Neural cell (in vitro differentiated cells): ENCODE results near the gene SH3TC1.

Experiments used
- EP300 ChIP-seq: fragments of 450-650 bp; conservative IDR thresholded peaks from 2 replicates; pipeline ENCODE4 v1.6.1; 2014; ENCODE audit warnings: antibody characterized with exemption, mild to moderate bottlenecking, moderate library complexity; ENCODE audit not compliant: poor library complexity, severe bottlenecking
- EZH2 ChIP-seq: fragments of 200-600, 300-800 bp; shearing (Covaris generic), sonication (generic); IDR thresholded peaks from 2 replicates; pipeline ENCODE4 v1.6.1; 2014; ENCODE audit warnings: antibody characterized with exemption, low read length, borderline replicate concordance, mild to moderate bottlenecking; ENCODE audit not compliant: insufficient read depth, poor library complexity, severe bottlenecking
- POLR2AphosphoS5 ChIP-seq: IDR thresholded peaks from 2 replicates; pipeline ENCODE4 v1.6.1; 2012
- RAD21 ChIP-seq: fragments of 450-650 bp; conservative IDR thresholded peaks from 2 replicates; pipeline ENCODE4 v1.6.1; 2014; ENCODE audit warnings: antibody characterized with exemption, mild to moderate bottlenecking, moderate library complexity
- REST ChIP-seq: IDR thresholded peaks from 2 replicates; pipeline ENCODE4 v1.6.1; 2012; ENCODE audit warnings: borderline replicate concordance
- SMC3 ChIP-seq: fragments of 450-650 bp; conservative IDR thresholded peaks from 2 replicates; pipeline ENCODE4 v1.6.1; 2014; ENCODE audit warnings: antibody characterized with exemption, mild to moderate bottlenecking, moderate library complexity; ENCODE audit not compliant: poor library complexity
- TF ChIP-seq, protein P1 (sequence below): fragments of 450-650 bp; IDR thresholded peaks from 2 replicates; pipeline ENCODE4 v1.5.1; 2014; ENCODE audit warnings: antibody characterized with exemption, mild to moderate bottlenecking, moderate library complexity; ENCODE audit not compliant: poor library complexity, severe bottlenecking

DNA sequence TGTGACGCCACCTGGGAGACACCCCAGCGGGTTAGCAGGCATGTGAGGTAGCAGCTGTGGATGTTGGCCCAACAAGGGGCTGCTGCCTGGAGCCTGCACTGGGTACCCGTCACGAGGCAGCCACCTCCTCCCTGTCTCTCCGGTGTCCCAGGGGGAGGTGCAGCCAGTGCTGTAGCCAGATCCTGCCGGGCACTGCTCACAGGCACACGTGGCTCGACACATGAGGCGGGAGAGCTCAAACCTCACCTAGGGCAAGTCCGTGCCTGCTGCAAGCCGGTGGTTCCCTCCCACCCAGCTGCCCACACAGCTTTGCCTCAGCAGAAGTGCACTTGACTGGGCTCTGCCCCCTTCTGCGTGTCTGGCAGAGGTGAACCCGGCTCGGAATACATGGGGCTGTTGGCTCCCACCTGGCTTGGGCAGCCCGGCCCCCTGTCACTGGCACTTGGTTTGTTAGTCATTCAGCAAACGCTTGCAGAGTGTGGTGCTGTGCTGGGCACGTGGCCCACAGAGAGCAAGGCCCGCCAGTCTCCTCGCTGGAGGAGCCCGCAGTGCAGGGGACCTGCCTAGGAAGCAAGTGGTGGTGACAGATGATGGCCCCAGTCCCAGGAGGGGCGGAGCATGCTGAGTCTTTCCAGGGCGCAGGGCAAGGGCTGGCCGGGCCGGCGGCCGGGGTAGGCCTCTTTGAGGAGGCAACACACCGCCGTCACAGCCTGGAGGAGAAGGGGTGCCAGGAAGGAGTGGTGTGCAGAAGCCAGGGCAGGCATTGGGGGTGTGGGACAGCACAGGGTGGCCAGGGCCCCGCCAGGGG is 10.1 kb upstream of the SH3TC1 start:
- TF ChIP-seq EZH2 (no peak), POLR2AphosphoS5 (no peak), RAD21 (no peak), REST (no peak), EP300 (no peak), SMC3 (no peak)
- TF ChIP-seq, protein P1, sequence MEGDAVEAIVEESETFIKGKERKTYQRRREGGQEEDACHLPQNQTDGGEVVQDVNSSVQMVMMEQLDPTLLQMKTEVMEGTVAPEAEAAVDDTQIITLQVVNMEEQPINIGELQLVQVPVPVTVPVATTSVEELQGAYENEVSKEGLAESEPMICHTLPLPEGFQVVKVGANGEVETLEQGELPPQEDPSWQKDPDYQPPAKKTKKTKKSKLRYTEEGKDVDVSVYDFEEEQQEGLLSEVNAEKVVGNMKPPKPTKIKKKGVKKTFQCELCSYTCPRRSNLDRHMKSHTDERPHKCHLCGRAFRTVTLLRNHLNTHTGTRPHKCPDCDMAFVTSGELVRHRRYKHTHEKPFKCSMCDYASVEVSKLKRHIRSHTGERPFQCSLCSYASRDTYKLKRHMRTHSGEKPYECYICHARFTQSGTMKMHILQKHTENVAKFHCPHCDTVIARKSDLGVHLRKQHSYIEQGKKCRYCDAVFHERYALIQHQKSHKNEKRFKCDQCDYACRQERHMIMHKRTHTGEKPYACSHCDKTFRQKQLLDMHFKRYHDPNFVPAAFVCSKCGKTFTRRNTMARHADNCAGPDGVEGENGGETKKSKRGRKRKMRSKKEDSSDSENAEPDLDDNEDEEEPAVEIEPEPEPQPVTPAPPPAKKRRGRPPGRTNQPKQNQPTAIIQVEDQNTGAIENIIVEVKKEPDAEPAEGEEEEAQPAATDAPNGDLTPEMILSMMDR = no peak
